B cell (primary cell): Measurements from ENCODE around the gene HOXA3. TPM values are rescaled to one million over a fixed set of nuclear protein-coding genes. Genes with fewer than 3 reads are reported as not detected.

Source experiments
- ATAC-seq: fragments of 200-7000 bp; cut with Tn5 transposase; one replicate; pipeline ENCODE4 v1.10.0; 2021; ENCODE audit warnings: low read depth, mild to moderate bottlenecking, moderate number of reproducible peaks, moderate library complexity
- CTCF ChIA-PET: fragments of 350-600 bp; sonication (Branson Sonifier 250); formaldehyde crosslinking; loops from one replicate; lab custom pipeline; 2021; ENCODE audit warnings: antibody characterized with exemption, inconsistent platforms; lab: Charles Lee
- POLR2A ChIA-PET: fragments of 350-600 bp; sonication (Branson Sonifier 250); formaldehyde crosslinking; loops from one replicate; lab custom pipeline; 2021; ENCODE audit warnings: antibody characterized with exemption; lab: Charles Lee
- DNase-seq: peaks from one replicate; pipeline ENCODE4 v3.0.0; 2013
- H2AFZ ChIP-seq: 2 replicates; pipeline ENCODE4 v1.6.1; 2012; ENCODE audit warnings: mild to moderate bottlenecking, low read depth, low read length; ENCODE audit not compliant: insufficient read depth, poor library complexity, severe bottlenecking
- H3K27ac ChIP-seq, 2 donors: 1 replicate in 1 of 2; 2 replicates in 1 of 2; pipeline ENCODE4 v1.5.1; 2012 to 2013; ENCODE audit warnings: low read length in 2 of 2, mild to moderate bottlenecking in 2 of 2, moderate library complexity in 1 of 2
- H3K27me3 ChIP-seq, 4 experiments: fragments of 200-600 bp in 1 of 4; sonication (generic) in 1 of 4; replicated peaks in 1 of 4; 1 replicate in 2 of 4; 2 replicates in 2 of 4; pipeline versions ENCODE4 v1.6.1 to v1.7.0; 2013 to 2016; ENCODE audit warnings: low read length in 3 of 4, mild to moderate bottlenecking in 2 of 4, mixed read lengths in 1 of 4, moderate library complexity in 1 of 4; ENCODE audit not compliant: insufficient read depth in 4 of 4, control insufficient read depth in 3 of 4; ENCODE audit errors: control extremely low read depth in 1 of 4
- H3K36me3 ChIP-seq, 2 experiments: replicated peaks in 1 of 2; 1 replicate in 1 of 2; 2 replicates in 1 of 2; pipeline versions ENCODE4 v1.6.1 to v1.7.1; 2013; ENCODE audit warnings: low read length in 1 of 2; ENCODE audit not compliant: insufficient read depth in 2 of 2, control insufficient read depth in 1 of 2; ENCODE audit errors: control extremely low read depth in 1 of 2, extremely low read depth in 1 of 2
- H3K4me1 ChIP-seq, 2 donors: fragments of 200-600 bp in 1 of 2; sonication (generic) in 1 of 2; 1 replicate in 1 of 2; 2 replicates in 1 of 2; pipeline versions ENCODE4 v1.5.1 to v1.6.1; 2013 to 2017; ENCODE audit warnings: low read length in 2 of 2; ENCODE audit not compliant: control insufficient read depth in 2 of 2, insufficient read depth in 2 of 2
- H3K4me2 ChIP-seq: replicated peaks from 2 replicates; pipeline ENCODE3; 2012; ENCODE audit warnings: mild to moderate bottlenecking, low read depth, low read length; ENCODE audit not compliant: poor library complexity, severe bottlenecking
- H3K4me3 ChIP-seq, 5 experiments: fragments of 200-600 bp in 1 of 5; sonication (generic) in 1 of 5; 1 replicate in 3 of 5; 2 replicates in 2 of 5; pipeline versions ENCODE4 v1.5.1 to v1.7.0; 2011 to 2016; ENCODE audit warnings: low read length in 4 of 5, mild to moderate bottlenecking in 4 of 5, low read depth in 2 of 5, control low read depth in 1 of 5, moderate library complexity in 1 of 5; ENCODE audit not compliant: insufficient read depth in 1 of 5; ENCODE audit errors: control extremely low read depth in 1 of 5, extremely low read depth in 1 of 5
- H3K79me2 ChIP-seq: fragments of 200-600 bp; sonication (generic); one replicate; pipeline ENCODE4 v1.6.0; 2016; ENCODE audit warnings: low read length; ENCODE audit not compliant: control insufficient read depth, insufficient read depth
- H3K9ac ChIP-seq: fragments of 200-600 bp; sonication (generic); 2 replicates; pipeline ENCODE4 v1.6.1; 2017; ENCODE audit warnings: mild to moderate bottlenecking, low read length, moderate library complexity
- H3K9me3 ChIP-seq, 3 donors: one replicate each; pipeline versions ENCODE4 v1.6.1 to v1.7.1; 2013; ENCODE audit warnings: low read length in 2 of 3; ENCODE audit not compliant: control insufficient read depth in 2 of 3, insufficient read depth in 1 of 3; ENCODE audit errors: control extremely low read depth in 1 of 3
- H4K20me1 ChIP-seq: 2 replicates; pipeline ENCODE4 v1.6.0; 2012; ENCODE audit warnings: mild to moderate bottlenecking, low read length; ENCODE audit not compliant: insufficient read depth, control insufficient read depth, poor library complexity, severe bottlenecking
- H3K27ac Mint-ChIP-seq: one replicate; pipeline ENCODE4 v1.8.0; 2021; ENCODE audit warnings: mixed read lengths
- H3K27me3 Mint-ChIP-seq: one replicate; pipeline ENCODE4 v1.8.0; 2021; ENCODE audit warnings: mixed read lengths
- H3K4me1 Mint-ChIP-seq: one replicate; pipeline ENCODE4 v1.8.0; 2021; ENCODE audit warnings: mixed read lengths
- H3K4me3 Mint-ChIP-seq: one replicate; pipeline ENCODE4 v1.8.0; 2021; ENCODE audit warnings: mixed read lengths
- H3K9me3 Mint-ChIP-seq: one replicate; pipeline ENCODE4 v1.8.0; 2022; ENCODE audit warnings: mixed read lengths; ENCODE audit not compliant: insufficient read depth
- EZH2 ChIP-seq: IDR thresholded peaks from 2 replicates; pipeline ENCODE4 v1.6.1; 2012; ENCODE audit warnings: borderline replicate concordance, low read depth, mild to moderate bottlenecking, moderate library complexity, low read length; ENCODE audit not compliant: insufficient read depth, poor library complexity, severe bottlenecking
- WGBS: methylation state at CpG from one replicate; pipeline ENCODE4 v1.1.5; 2013; ENCODE audit warnings: missing lambda C conversion rate; ENCODE audit not compliant: insufficient coverage; 5-methylcytosine and 5-hydroxymethylcytosine counted together
- intact Hi-C: fragments of 100-400 bp; cut with micrococcal nuclease; formaldehyde crosslinking; loops from one replicate; pipeline ENCODE4 v1.10.0; 2022
- polyA plus RNA-seq: library from polyadenylated mRNA; depleted of rRNA; stranded (reverse); fragments of >200 nt; gene quantifications from 2 replicates; pipeline ENCODE4 v1.2.3, GENCODE V29; 2012
- total RNA-seq, 2 donors: library from RNA; stranded (reverse); fragments of 120-200 nt in 1 of 2; gene quantifications; 1 replicate in 1 of 2; 2 replicates in 1 of 2; pipeline versions ENCODE4 v1.2.3 to v1.2.4, GENCODE V29; 2013 to 2022
- TF ChIP-seq, protein P1 (sequence below): fragments of 200-600 bp; IDR thresholded peaks from one replicate; pipeline ENCODE4 v1.8.0; 2022; ENCODE audit warnings: antibody characterized with exemption, mild to moderate bottlenecking

Gene HOXA3
- total and polyA plus RNA-seq, 2 donors (not counting 1 experiment from before 2014, with no cell fraction given): 0.07 TPM; not detected in 1

DNA sequence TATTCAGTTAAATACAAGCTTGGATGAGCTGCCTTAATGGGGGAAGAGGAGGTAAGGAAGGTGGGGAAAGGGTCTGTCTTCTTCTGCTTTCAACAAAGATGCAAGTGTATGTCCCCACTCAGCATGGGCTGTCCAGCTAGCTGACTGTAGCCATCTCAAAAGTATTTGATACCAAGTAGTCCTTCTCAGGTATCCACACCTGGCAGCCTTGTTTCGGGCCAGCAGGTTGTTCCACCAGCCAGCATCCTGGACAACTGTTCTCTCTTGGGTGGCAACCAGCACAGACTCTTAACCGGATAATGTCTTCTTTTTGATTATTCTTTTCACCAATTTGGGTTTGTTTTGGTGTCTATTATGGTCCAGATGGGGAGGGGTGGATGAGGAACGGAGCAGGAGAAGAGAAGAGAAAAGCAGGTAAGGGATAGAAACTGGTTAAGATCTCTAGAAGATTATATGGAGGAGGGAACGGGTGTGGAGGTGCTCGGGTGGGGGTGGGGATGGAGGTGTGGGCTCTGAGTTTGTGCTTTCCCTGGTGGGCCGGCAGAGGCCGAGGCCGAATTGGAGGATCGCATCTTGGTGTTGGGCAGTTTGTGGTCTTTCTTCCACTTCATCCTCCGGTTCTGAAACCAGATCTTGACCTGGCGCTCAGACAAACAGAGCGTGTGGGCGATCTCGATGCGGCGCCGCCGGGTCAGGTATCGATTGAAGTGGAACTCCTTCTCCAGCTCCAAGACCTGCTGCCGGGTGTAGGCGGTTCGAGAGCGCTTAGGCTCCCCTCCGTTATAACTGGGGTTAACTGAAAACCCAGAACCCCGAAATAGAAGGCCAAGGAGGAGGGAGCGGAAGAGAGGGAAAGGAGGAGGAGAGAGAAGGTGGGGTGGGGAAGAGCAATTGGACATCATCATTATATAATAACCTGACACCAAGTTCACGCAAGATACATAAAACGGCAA lies 23.3 kb downstream of the HOXA3 start:
- H3K27me3 ChIP-seq: peaks cover 0 to 9% (median 4%) of the 10 kb centered on the region in 4 experiments
- H3K4me1 Mint-ChIP-seq: no peaks in the 10 kb centered on the region
- H3K27me3 Mint-ChIP-seq: peaks cover 63% of the 10 kb centered on the region

More for the DNA sequence above, 23.3 kb downstream of the HOXA3 start:
- no peak overlapping the region for H2AFZ ChIP-seq
- intact Hi-C loops: no loop called here
- ChIA-PET CTCF (interaction anchor here (0.9 kb wide), 1 partner anchor 12 kb away, joined by 4 read pairs; no protein-coding TSS in a partner anchor), POLR2A (no interaction called here)
- no peak overlapping the region for H3K9ac ChIP-seq
- H3K9me3 ChIP-seq: peaks cover 0 to 13% (median 0%) of the 10 kb centered on the region in 3 donors
- no peaks in the 10 kb centered on the region for H3K36me3 ChIP-seq
- TF ChIP-seq, protein P1, sequence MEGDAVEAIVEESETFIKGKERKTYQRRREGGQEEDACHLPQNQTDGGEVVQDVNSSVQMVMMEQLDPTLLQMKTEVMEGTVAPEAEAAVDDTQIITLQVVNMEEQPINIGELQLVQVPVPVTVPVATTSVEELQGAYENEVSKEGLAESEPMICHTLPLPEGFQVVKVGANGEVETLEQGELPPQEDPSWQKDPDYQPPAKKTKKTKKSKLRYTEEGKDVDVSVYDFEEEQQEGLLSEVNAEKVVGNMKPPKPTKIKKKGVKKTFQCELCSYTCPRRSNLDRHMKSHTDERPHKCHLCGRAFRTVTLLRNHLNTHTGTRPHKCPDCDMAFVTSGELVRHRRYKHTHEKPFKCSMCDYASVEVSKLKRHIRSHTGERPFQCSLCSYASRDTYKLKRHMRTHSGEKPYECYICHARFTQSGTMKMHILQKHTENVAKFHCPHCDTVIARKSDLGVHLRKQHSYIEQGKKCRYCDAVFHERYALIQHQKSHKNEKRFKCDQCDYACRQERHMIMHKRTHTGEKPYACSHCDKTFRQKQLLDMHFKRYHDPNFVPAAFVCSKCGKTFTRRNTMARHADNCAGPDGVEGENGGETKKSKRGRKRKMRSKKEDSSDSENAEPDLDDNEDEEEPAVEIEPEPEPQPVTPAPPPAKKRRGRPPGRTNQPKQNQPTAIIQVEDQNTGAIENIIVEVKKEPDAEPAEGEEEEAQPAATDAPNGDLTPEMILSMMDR: no peak
- TF ChIP-seq EZH2: no peak
- no peaks in the 10 kb centered on the region for H3K79me2 ChIP-seq
- no peak for ATAC-seq
- no peak overlapping the region for H3K27ac ChIP-seq
- no peak overlapping the region for H3K27ac Mint-ChIP-seq
- H3K4me2 ChIP-seq: no peak overlapping the region
- H3K4me3 ChIP-seq: no peak overlapping the region
- WGBS: 97% methylated on average over 25 of the region's 28 CpGs
- H3K4me1 ChIP-seq: no peaks in the 10 kb centered on the region
- peak overlapping the region; percentile 50 for H3K4me3 Mint-ChIP-seq
- peaks cover 2% of the 10 kb centered on the region for H3K9me3 Mint-ChIP-seq
- no peak for DNase-seq
- no peaks in the 10 kb centered on the region for H4K20me1 ChIP-seq
